RWPE2 (cell line): ENCODE results near the gene COL6A1.
"Not testable (repeated sequence)": the region's sequence is repeated elsewhere in the genome, so short reads cannot be mapped to it uniquely, and the experiment has no call there.

Source experiments
- ATAC-seq: fragments of 200-7000 bp; cut with Tn5 transposase; 3 replicates; pipeline ENCODE4 v1.9.1; 2021; ENCODE audit warnings: low read depth
- DNase-seq: peaks from one replicate; pipeline ENCODE4 v3.0.0-alpha.2; 2020; ENCODE audit warnings: low spot score
- H3K27ac ChIP-seq: fragments of 450-650 bp; 2 replicates; pipeline ENCODE4 v1.5.1; 2017; ENCODE audit warnings: mild to moderate bottlenecking; ENCODE audit not compliant: poor library complexity, severe bottlenecking
- H3K27me3 ChIP-seq: fragments of 250-450 bp; sonication (Bioruptor Pico); 2 replicates; pipeline ENCODE4 v1.5.1; 2021; ENCODE audit warnings: mild to moderate bottlenecking, moderate library complexity; ENCODE audit not compliant: insufficient read depth, poor library complexity, severe bottlenecking
- H3K36me3 ChIP-seq: fragments of 250-450 bp; sonication (Bioruptor Pico); 2 replicates; pipeline ENCODE4 v1.5.1; 2020; ENCODE audit warnings: low read depth, mild to moderate bottlenecking, moderate library complexity
- H3K4me1 ChIP-seq: fragments of 250-450 bp; sonication (Bioruptor Pico); 2 replicates; pipeline ENCODE4 v1.5.1; 2021; ENCODE audit warnings: mild to moderate bottlenecking, moderate library complexity; ENCODE audit not compliant: insufficient read depth, poor library complexity, severe bottlenecking
- H3K4me3 ChIP-seq: fragments of 250-450 bp; sonication (Bioruptor Pico); 2 replicates; pipeline ENCODE4 v1.5.1; 2021; ENCODE audit warnings: mild to moderate bottlenecking, moderate library complexity; ENCODE audit not compliant: severe bottlenecking
- H3K9me3 ChIP-seq: fragments of 250-450 bp; sonication (Bioruptor Pico); 2 replicates; pipeline ENCODE4 v1.5.1; 2021; ENCODE audit warnings: mild to moderate bottlenecking, moderate library complexity; ENCODE audit not compliant: severe bottlenecking
- TF ChIP-seq, protein P1 (sequence below): fragments of 450-650 bp; IDR thresholded peaks from one replicate; pipeline ENCODE4 v1.5.1; 2017; ENCODE audit warnings: mild to moderate bottlenecking, moderate library complexity; ENCODE audit not compliant: poor library complexity, severe bottlenecking

Gene COL6A1

DNA sequence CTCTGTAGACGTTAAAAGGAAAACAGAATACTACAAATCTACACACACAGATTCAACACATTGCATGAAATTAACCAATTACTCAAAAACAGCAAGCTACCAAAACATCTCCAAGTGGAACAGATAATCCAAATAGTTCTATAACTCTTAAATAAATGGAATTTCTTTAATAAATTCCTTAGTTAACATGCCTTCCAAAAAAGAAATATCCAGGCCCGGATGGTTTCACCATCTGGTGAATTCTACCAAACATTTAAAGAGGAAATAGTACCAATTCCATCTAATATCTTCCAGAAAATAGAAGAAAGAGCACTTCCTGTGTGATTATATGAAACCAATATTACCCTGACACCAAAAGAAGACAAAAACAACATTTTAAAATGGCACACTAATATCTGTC is 63.6 kb downstream of the COL6A1 start:
- Histone ChIP-seq H3K27me3 (no peaks in the 10 kb centered on the region), H3K4me3 (no peak overlapping the region), H3K36me3 (no peaks in the 10 kb centered on the region), H3K9me3 (no peaks in the 10 kb centered on the region), H3K27ac (no peak overlapping the region), H3K4me1 (peaks cover 11% of the 10 kb centered on the region)
- DNase-seq (no peak), ATAC-seq (no peak)
- TF ChIP-seq, protein P1, sequence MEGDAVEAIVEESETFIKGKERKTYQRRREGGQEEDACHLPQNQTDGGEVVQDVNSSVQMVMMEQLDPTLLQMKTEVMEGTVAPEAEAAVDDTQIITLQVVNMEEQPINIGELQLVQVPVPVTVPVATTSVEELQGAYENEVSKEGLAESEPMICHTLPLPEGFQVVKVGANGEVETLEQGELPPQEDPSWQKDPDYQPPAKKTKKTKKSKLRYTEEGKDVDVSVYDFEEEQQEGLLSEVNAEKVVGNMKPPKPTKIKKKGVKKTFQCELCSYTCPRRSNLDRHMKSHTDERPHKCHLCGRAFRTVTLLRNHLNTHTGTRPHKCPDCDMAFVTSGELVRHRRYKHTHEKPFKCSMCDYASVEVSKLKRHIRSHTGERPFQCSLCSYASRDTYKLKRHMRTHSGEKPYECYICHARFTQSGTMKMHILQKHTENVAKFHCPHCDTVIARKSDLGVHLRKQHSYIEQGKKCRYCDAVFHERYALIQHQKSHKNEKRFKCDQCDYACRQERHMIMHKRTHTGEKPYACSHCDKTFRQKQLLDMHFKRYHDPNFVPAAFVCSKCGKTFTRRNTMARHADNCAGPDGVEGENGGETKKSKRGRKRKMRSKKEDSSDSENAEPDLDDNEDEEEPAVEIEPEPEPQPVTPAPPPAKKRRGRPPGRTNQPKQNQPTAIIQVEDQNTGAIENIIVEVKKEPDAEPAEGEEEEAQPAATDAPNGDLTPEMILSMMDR, result no peak

DNA sequence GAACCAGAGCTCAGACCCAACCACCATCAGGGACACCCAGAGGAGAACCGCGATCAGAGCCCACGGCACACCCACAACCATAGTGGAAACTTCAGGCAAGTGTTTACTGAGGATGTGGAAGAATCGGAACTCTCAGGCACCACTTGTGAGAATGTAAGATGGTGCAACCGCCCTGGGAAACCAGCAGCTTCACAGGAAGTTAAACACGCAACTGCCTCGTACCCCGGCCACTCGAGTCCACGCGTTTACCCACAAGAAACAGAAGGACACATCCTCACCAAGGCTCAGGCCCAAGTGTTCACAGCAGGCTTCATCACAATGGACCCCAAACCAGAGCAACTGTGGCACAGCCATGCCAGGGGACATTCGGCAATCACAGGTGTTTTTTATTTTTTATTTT is 64.9 kb downstream of the COL6A1 start:
- H3K27me3 ChIP-seq, result no peaks in the 10 kb centered on the region
- H3K4me3 ChIP-seq, result no peak overlapping the region
- TF ChIP-seq, protein P1, result no peak
- ATAC-seq (no peak), DNase-seq (no peak)
- peaks cover 11% of the 10 kb centered on the region for H3K4me1 ChIP-seq
- no peaks in the 10 kb centered on the region for H3K36me3 ChIP-seq
- no peak overlapping the region for H3K27ac ChIP-seq
- no peaks in the 10 kb centered on the region for H3K9me3 ChIP-seq

- H3K36me3 ChIP-seq, H3K27ac ChIP-seq, DNase-seq, H3K27me3 ChIP-seq, ATAC-seq, H3K9me3 ChIP-seq, H3K4me3 ChIP-seq: not testable (repeated sequence)
- H3K4me1 ChIP-seq, result peaks cover 11% of the 10 kb centered on the region
Observed at GRCh38 chr21:46046906-46047305, 65.3 kb downstream of the COL6A1 start.

GRCh38 chr21:46048926-46049889 is 67.6 kb downstream of the COL6A1 start:
- peak; percentile 77 for DNase-seq

DNA sequence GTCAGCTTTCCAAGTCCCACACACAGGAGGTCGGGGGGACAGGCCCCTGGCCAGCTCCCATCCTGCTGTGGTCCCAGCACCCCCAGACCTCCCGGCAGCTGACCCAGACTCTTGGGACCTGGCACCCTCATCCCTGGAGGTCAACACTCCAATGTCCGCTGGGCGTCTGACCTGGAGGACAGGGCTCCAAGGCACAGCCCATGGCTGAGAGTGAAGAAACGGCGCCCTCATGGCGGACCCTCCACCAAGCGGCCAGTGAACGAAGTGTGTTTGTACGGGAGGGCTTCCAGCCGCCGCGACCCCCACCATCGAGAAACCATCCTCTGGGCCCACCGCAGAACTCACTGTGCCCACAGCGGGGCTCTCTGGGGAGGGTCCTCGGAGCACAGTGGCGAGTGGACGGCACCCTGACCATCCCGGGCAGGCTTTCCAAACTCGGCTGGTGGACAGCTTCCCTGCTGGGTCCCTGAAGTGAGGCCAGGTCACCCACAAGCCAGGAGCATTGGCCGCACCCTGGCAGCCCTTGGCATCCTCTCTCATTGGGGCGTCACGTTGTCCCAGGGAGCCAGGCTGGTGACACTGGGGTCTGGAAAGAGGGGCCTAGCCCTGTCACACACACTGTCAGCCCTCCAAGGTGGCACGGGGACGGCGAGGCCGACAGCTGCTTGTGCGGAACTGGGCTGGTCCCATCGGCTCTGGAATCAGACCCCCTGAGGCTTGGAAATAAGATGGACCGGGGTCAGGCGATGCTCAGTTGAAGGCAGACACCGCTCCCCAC is 68.5 kb downstream of the COL6A1 start:
- H3K27me3 ChIP-seq, result no peaks in the 10 kb centered on the region
- no peak overlapping the region for H3K4me3 ChIP-seq
- DNase-seq, result no peak
- H3K36me3 ChIP-seq, result no peaks in the 10 kb centered on the region
- peak overlapping the region; percentile 88 for H3K27ac ChIP-seq
- TF ChIP-seq, protein P1, result no peak
- no peak for ATAC-seq
- peaks cover 16% of the 10 kb centered on the region for H3K4me1 ChIP-seq
- no peaks in the 10 kb centered on the region for H3K9me3 ChIP-seq

More at GRCh38 chr21:46048926-46049889, 67.6 kb downstream of the COL6A1 start:
- Histone ChIP-seq H3K36me3 (no peaks in the 10 kb centered on the region), H3K4me3 (no peak overlapping the region), H3K9me3 (no peaks in the 10 kb centered on the region), H3K4me1 (peaks cover 16% of the 10 kb centered on the region), H3K27ac (peak overlapping the region; percentile 88), H3K27me3 (no peaks in the 10 kb centered on the region)
- ATAC-seq, result peak; percentile 91
- TF ChIP-seq, protein P1, result no peak
